Measurements from ENCODE around the gene ZNF552.
"Not testable (repeated sequence)": the region's sequence is repeated elsewhere in the genome, so short reads cannot be mapped to it uniquely, and the experiment has no call there.

GRCh38 chr19:57810410-57811295 is 4.1 kb downstream of the ZNF552 start:
- TF ChIP-seq CTCF (IDR thresholded peaks at IDR 0.05; ENCODE audit: low read depth, low read length); EZH2phosphoT487 (IDR thresholded peaks at IDR 0.05; ENCODE audit: low read depth): not testable (repeated sequence)
